Stimulated activated CD4-positive, alpha-beta T cell treated with anti-CD3 and anti-CD28 coated beads, Interleukin-12 subunit alpha, Interleukin-12 subunit beta, amount 100 ng/mL, for 48 hours (primary cell): Measurements from ENCODE around the gene TIMM44.
"Not testable (repeated sequence)": the region's sequence is repeated elsewhere in the genome, so short reads cannot be mapped to it uniquely, and the experiment has no call there.

Experiments
- DNase-seq, 3 donors: peaks; one replicate each; pipeline ENCODE4 v3.0.0-alpha.2; 2020; ENCODE audit warnings: low read depth in 2 of 3, low spot score in 1 of 3

TIMM44 gene

DNA sequence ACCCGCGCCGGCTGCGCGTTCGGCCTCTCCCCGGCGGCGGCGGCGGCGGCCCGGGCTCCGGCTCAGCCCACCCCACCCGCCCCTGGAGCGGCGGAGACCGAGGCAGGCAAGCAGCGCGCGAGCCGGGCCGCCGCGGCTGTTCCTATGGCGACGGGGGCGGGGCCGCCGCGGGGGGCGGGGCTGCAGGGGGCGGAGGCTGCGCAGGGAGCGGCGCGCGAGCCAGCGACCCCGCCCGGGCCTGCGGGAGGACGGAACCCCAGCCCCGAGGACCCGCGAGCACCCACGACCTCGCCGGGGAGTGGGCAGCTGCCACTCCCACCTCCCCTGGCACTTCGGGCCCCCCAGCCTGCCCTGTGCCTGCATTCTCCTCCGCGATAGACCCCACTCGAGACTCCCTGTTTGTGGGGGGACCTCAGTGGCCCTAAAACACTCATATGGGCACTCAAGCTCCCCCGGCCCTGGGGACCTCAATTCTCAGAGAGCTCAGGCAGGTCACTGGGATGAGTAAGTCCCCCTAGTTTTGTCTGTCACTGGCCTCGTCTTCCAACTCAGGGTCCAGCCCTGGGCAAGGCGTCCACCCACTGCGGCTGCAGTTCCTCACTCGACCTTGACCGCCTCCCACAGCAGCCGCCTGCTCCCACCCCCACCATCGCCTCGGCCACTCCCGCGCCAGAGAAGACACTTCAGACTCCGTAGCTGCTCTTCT lies 17.3 kb downstream of the TIMM44 start, which contains the start of gene CTXN1:
CTXN1 (minus strand) TSS at position 115 of the 706 bp plus-strand sequence. CDS start 597 bp downstream, outside the sequence.
- DNase-seq, result peak; percentile 55 to 73 (median 68)

DNA sequence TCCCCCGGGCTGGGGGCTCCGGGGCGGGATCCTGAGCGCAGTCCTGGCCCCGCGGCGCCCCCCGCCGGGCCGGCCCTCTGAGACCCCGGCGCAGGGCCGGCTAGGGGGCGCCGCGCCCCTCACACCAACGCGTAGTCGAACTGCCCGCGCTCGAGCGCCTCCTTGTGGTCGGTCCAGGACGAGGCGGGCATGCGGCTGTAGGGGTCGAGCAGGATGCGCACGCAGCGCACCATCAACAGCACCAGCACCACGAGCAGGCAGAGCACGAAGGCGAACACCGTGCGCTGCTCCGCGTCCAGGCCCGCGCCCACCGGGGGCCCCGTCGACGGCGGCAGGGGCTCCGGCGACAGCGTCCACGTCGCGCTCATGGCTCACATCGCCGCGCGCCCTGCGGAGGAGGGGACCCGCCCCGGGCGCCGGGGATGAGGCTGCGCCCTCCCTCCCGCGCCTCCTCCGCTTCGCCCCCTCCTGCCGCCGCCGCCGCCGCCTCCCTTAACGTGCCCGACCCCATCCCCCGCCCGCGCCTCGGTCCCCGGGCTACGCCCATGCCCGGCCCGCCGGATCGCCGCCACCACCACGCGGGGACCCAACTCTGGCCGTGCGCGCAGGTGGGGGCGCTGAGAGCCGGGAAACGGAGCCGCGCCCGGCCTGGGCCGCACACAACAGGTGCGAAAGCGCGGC lies 18.2 kb downstream of the TIMM44 start:
- peak; percentile 65 to 74 (median 66) for DNase-seq

DNA sequence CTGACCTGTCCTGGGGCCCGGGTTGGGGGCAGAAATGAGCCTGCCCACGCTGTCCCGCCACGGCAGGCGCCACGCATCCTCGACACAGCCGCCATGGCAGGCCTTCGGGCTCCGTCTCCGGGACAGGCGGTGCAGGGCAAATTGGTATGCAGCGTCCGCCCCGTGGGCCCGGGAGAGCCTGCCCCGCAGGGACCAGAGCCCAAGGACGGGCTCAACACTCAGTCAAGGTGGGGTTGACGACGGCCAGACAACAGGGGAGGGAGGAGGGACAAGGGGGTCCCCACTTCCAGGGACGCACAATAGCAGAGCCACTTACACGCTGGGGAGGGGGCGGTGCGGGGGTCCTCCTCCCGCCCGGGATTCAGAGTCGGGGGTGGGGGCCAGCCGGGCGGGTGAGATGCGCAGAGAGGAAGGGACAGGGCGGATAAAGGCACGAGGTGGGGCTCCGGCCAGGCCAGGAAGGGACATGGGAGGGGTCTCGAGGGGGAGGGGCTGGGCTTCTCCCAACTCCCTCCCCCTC lies 18.8 kb downstream of the TIMM44 start:
- DNase-seq, result no peak

DNA sequence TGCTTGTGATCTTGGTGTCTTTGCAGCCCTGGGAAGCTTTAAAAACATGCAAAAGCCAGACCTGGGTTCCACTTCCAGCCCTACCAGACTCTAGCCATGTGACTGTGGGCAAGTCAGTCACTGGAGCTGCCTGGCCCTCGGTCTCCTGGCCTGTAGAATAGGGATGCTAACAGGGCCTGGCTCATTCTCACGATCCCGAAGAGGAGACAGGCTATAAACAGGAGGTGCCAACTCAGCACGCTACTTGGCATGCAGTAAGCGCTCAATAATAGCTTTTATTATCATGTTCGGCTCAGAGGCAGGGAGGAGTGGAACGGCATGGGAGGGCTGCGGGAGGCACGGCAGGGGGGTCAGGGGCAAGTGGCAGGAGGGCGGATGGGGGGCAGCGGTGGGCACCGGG lies 19.2 kb downstream of the TIMM44 start:
- DNase-seq, result no peak

DNA sequence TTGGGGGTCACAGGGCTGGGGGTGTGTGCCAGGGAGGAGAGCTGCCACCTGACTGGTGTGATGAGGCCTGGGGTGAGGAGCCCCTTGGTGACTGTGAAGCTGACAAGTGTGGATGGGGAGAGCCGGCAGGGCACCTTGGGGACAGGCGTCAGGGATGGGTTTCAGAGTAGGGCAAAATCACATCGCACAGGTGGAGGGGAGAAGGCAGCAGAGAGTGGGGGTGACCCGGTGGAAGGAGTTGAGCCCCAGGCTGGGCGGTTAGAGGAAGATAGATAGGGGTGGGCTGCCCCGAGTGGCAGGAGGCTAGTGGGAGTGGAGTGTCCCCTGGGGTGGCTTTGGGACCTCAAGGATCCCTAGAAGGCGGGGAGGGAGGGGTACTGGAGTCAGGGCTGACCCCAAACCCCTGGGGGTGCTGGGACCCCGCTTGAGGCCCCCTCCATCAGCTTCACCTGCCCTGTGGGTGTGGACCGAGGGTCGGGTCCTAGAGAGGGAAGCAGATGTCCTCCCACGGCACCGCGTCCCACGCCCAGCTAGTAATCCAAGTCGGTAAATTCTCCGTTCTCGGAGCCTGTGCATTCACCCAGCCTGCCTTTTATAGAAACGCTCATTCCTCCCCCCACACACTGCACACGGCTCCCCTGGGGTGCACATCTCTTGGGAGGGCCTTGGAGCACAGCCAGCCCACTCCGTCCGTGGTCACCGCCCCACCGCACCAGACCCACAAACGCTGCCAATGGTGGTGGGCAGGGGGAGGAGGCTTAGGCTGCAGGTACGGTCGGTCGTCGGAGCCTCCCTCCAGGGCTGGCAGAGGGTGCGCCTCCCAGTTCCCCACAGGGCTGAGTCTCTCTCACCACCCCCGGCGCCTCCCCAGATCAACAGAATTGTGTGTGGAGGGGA lies 19.9 kb downstream of the TIMM44 start:
- no peak for DNase-seq

DNA sequence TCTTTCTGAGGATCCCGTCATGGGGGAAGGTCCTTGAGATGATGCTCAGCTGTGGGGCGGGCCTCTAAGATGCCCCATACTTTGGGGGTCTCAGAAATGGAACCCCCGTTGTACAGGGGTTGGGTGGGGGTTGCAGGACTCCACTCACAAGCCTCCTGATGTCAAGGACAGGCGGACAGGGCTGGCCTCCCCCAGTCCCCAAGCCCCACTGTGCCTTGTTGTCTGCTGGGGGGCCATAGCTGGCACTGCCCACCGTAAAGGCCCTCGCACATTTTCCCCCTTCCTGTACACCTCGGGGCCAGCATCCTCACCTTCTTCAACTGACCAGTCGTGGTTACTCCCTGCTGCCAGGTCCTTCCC lies 20.6 kb downstream of the TIMM44 start:
- DNase-seq, result no peak

DNA sequence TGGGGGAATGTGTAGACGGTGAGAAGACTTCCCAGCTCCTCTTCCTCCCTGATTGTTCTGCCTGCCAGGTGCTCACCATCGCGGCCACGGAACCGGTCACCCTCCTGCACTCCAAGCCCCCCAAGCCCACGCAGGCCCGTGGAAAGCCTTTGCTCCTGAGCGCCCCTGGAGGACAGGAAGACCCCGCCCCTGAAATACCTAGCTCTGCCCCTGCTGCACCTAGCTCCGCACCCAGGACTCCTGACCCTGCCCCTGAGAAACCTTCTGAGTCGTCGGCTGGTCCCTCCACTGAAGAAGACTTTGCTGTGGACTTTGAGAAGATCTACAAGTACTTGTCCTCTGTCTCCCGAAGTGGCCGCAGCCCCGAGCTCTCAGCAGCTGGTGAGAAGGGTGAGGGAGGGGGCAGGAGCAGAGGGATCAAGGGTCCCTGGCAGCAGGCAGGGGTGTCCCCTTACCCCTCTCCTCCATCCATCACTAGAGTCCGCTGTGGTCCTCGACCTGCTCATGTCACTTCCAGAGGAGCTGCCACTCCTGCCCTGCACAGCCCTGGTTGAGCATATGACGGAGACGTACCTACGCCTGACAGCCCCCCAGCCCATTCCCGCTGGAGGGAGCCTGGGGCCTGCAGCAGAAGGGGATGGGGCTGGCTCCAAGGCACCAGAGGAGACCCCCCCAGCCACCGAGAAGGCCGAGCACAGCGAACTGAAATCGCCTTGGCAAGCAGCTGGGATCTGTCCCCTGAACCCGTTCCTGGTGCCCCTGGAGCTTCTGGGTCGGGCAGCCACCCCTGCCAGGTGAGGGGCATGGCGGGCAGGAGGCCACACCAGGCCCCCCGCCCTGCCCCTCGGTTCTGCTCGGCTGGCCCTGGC lies 21.3 kb downstream of the TIMM44 start:
- DNase-seq, result no peak

DNA sequence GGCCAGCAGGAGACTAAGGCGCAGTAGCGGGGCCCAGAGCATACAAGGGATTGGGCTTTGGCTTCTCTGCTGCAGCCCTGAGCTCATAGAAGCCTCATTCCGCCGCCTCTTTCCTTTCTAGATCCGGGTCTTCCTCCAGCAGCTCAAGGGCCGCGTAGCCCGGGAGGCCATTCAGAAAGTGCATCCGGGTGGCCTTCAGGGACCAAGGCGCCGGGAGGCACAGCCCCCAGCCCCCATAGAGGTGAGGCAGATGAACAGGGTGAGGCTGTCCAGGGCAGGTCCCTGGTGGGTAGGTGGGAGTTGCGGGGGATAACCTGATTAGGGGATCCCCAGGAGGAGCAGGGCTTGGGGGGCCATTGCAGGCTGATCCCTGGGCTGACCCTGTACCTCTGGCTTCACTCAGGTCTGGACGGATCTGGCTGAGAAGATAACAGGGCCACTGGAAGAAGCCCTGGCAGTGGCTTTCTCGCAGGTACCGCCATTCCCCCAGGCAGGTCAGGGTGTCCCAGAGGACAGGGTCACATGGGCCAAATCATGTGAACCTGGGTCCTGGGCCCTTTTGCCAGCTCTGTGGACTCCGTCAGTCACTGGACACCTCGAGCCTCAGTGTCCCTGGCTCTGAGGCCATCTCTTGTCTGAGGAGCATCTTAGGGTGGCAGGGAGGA lies 22.0 kb downstream of the TIMM44 start:
- DNase-seq, result no peak

DNA sequence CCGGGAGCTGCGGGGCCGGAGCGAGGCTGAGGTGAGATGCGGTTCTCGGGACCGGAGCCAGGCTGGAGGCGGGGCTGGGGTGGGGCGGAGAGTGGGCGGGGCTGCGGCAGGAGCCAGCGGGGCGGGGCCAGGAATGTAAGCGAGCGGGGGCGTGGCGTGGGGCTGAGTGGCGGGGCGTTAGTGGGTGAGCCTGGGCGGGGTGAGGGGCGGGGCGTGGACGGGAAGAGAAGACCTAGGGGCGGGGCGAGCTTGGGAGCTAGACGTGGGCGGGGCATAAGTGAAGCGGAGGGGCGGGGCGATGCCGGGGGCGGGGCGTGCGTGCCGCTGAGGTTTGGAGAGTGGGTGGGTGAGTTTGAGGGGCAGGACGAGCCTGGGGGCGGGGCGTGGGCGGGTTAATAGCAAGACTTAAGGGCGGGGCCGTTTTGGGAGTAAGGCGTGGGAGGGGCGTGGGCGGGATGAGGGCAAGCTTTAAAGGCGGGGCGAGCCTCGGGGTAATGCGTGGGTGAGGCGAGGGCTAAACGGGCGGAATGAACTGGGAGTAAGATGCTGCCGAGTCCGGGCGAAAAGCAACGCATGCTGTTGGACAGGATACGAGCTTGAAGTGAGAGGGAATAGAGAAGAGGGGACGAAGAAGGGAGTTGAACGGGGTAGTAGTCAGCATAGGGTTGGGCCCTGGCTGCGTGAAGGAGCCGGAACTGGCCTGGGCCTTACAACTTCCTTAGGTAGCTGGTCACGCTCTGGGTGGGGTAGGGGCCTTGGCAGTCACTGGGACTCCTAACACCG lies 22.8 kb downstream of the TIMM44 start:
- peak; percentile 99 to 100 (median 99) for DNase-seq

DNA sequence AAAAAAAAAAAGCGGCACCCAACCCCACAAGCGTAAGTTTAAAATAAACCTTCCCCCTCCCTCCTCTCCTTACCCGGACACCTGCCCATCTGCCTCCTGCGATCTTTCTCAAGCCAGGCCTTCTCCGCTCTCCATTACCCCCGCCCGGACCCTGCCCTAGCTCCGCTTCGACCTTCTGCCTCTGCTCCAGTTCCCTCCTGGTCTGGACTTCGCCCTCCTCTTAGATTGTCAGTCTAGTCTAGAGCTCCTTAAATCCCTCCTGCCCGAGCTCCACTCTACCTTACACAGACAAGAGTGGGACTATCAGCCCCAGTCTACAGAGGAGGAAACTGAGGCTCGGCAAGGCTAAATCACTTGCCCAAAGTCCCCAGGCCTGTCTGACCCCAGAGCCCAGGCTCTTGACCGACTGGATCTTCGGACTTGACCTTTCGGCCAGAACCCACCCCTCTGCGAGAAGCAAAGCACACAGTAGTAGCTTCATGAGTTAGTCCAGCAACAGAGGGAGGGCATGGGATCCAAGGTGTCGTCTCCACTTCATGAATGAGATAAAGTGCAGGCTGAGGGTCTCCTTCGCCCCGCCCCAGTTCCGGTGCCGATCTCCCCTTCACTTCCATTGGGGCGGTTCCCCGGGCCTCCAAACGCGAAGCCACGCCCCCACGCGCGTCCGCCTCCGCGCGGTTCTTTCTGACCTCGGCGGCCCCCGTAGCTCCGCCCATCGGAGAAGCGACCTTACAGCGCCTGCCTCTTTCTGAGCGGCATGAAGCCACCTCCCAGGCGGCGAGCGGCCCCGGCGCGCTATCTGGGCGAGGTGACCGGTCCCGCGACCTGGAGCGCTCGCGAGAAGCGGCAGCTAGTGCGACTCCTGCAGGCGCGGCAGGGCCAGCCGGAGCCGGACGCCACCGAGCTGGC lies 23.6 kb downstream of the TIMM44 start, which contains the start of gene SNAPC2:
SNAPC2 (plus strand) TSS at position 729 of the 909 bp plus-strand sequence; CDS start at position 758, 29 bp downstream.
- peak; percentile 94 to 95 (median 95) for DNase-seq

DNA sequence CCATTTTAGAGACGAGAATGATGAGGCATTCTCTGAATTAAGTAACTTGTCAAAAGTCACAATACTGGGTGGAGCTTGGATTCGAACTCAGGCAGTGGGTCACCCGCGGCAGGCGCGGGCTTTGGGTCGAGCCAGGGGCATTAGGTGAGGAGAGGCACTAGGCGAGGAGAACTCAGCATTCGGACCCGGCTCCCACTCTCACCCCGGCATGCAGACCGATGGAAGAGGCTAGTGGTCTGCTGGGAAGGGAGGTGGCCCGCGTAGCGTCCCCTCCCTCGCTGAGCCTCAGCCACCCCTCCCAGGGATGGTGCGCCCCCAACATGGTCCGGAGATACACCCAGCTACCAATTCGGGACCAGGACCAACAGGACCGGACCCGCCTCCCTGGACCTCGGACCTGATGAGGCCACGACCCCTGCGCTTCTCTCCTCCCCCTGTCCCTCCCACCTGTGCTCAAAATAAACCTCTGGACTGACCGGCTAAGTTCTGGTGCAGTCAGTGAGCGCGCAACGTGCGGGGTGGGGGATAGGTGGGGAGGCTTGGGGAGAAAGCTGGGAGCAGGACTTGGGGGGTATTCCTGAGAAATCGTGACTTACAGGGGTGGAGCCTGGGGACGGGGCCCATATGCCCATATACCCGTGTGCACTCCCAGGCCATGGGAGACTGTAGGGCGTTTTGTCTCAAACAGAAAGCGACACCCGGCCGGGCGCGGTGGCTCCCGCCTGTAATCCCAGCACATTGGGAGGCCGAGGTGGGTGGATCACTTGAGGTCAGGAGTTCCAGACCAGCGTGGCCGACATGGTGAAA lies 24.6 kb downstream of the TIMM44 start:
- DNase-seq, result no peak

DNA sequence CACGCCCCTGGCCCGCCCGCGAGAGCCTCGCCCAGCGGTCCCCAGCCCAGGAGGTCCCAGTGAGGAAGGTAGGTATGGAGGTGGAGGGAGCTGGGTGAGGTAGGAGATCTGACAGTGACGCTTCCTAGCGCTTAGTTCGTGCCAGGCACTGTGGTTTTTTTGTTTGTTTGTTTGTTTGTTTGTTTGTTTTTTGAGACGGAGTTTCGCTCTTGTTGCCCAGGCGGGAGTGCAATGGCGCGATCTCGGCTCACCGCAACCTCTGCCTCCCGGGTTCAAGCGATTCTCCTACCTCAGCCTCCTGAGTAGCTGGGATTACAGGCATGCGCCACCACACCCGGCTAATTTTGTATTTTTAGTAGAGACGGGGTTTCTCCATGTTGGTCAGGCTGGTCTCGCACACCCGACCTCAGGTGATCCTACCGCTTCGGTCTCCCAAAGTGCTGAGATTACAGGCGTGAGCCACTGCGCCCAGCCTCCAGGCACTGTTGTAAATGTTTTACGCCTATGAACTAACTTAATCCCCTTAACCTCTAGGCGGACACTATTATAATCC lies 25.3 kb downstream of the TIMM44 start:
- DNase-seq, result not testable (repeated sequence)

DNA sequence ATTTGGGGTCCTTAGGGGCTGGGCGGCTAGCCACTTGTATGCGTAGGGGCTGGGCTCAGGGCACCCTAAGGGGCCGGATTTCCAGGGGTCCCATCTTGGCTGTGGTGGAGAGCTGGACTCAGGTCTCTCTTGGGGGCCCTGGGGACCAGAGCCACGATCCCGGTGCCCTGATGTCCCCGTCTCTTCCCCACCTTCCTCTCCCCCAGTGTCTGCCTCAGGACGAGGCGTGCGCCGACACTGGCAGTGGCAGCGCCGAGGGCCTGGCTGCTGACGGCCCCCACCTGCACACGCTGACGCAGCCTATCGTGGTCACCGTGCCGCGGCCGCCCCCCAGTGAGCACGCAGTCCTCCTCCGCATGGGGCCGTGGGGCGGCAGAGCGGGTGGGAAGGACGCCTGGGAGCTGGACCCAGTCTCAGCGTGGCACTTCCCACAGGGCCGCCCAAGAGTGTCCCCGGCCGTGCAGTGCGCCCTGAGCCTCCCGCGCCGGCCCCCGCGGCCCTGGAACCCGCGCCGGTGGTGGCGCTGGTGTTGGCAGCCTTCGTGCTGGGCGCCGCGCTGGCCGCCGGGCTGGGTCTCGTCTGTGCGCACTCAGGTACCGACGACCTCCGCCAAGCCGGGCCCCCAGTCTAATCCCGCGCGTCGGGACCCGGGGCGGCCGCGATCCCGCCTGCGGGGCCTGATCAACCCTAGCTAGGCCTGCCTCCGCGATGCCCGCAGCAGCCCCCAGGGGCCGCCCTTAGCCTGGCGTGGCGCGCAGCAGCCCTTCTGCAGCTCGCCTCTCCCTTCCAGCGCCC lies 26.0 kb downstream of the TIMM44 start:
- DNase-seq, result peak in 2 of 3 donors; percentile 30 to 39

DNA sequence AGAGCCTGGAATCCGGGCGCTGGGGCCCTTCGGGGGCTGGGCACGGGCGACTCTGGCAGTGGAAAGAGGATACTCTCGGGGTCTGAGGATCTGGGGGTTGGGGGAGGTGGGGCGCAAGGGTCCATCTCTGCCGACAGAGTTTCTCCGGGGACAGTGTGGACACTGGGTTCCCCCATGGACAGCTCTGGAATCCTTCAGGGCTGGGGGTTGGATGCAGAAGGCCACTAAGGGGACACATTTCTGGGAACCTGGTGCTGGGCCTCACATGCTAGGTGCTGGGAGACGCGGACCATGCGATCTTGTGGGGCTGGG lies 26.6 kb downstream of the TIMM44 start:
- no peak for DNase-seq

DNA sequence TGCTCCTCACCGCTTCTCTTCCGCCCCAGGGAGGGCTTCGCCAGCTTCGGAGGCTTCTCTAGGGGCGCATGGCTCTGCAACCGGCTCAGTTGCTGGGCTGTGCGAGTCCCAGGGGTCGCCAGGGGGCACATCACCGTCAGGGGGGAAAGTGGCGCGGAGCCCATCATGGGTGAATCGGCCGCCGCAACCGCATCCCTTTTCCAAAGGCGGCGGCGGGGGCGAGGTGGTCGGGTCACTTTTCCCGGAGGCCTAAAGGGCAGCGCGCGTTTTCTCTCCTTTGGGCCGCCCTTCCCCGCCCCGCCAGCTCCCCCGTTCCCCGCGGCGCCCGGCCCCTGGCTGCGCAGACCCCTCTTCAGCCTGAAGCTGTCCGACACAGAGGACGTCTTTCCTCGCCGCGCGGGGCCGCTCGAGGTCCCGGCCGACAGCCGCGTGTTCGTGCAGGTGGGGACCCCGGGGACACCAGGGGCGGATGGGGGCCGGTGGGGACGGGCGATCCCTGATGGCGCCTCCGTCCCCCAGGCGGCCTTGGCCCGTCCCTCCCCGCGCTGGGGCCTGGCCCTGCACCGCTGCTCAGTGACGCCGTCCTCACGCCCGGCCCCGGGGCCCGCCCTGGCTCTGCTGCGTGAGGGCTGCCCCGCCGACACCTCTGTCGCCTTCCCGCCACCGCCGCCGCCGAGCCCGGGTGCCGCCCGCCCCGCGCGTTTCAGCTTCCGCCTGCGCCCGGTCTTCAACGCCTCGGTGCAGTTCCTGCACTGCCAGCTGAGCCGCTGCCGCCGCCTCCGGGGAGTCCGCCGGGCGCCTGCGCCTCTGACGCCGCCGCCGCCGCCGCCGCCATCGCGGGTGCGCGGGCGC lies 27.1 kb downstream of the TIMM44 start:
- DNase-seq, result peak; percentile 37 to 53 (median 44)
